ENCODE data around the gene TAGLN2.
A peak's percentile ranks its signal among the peaks of the same experiment; 100 is the strongest.

Gene TAGLN2

DNA sequence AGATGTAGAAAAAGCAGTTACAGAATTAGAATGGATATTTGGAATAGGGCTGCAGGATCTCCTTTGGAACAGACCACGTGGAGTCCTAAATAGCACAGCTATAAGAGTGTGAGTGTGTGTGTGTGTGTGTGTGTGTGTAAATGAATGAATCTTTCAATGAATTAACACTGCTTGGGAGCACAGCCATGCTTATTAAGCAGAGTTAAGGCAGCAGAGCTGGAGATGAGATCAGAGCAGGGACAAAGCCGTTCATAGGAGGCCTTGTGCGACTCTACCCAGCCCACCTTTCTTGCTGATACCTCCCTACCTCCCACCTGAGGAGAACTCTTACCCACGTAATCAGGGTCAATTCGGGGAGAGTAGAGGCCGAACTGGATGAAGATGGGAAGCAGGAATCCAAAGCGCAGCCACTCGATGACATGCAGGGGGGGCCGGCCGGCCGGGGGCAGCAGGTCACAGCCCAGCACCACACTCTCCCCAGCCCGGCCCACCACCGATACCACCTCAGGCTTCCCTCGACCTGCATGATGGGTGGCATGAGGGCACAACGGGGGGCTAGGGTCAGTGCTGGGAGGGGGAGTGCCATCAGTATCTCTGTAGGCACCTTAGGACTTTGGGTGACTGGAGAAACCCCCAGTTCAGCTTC is 17.4 kb upstream of the TAGLN2 start:
- Histone ChIP-seq H3K27me3 (replicated peaks; ENCODE audit: control insufficient read depth, insufficient read depth, low read length, poor library complexity, severe bottlenecking) (peaks cover 21% of the 10 kb centered on the region), H3K27ac (ENCODE audit: insufficient read depth, low read length, poor library complexity, severe bottlenecking) (no peak overlapping the region), H3K4me3 (ENCODE audit: insufficient read depth, low read depth, low read length, poor library complexity, severe bottlenecking) (no peak overlapping the region), H3K9me3 (ENCODE audit: control insufficient read depth, low read length) (no peaks in the 10 kb centered on the region), H3K4me1 (ENCODE audit: control insufficient read depth, insufficient read depth, low read length, poor library complexity, severe bottlenecking) (peaks cover 9% of the 10 kb centered on the region), H3K36me3 (ENCODE audit: control insufficient read depth, insufficient read depth, low read length) (no peaks in the 10 kb centered on the region)
- DNase-seq, result no peak

DNA sequence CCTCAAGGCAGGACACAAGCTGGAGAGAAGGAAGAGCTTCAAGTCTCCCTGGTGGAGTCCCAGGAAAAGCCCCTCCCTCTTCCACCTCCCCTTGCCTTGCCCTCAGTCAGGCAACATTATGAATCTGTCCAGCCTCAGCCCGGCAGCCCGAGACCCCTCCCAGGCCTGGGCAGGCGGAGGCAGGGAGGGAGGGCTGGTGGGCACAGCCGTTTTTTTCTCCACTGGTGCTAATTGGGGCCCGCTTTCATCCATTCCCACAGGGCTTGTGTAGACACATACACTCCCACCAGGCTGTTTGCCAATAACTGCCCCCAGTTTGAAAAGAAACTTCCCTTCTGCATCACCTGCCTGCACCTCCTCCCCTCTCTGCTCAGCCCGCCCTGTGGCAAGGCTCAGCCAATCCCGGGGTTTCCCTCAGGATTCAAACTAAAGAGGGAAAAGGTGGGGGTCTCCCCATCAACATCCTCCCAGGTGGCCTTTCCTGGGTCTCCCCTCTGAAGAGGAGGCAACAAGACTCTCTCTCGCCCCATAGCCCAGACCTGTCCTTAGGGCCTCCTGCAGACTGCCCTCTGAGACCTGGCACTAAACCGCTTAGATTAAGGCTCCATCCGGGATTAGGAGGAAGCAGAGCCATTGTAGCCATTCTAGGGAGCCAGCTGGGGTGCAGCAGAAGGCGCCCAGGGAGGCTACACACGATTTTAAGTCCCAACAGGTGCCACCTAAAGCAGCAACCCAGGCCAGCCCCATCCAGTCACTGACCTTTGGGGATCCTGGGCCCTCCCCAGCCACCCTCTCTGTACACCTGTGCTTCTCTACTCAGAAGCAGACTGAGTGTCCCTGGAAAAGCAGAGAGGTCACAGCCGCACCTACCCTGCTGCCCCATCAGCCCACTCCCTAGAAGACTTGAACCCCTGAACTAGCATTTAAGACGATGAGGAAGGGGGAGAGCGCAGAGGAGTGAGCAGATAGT is 16.6 kb upstream of the TAGLN2 start:
- Histone ChIP-seq H3K4me1 (ENCODE audit: control insufficient read depth, insufficient read depth, low read length, poor library complexity, severe bottlenecking) (peaks cover 9% of the 10 kb centered on the region), H3K27me3 (replicated peaks; ENCODE audit: control insufficient read depth, insufficient read depth, low read length, poor library complexity, severe bottlenecking) (peaks cover 21% of the 10 kb centered on the region), H3K36me3 (ENCODE audit: control insufficient read depth, insufficient read depth, low read length) (no peaks in the 10 kb centered on the region), H3K9me3 (ENCODE audit: control insufficient read depth, low read length) (no peaks in the 10 kb centered on the region), H3K4me3 (ENCODE audit: insufficient read depth, low read depth, low read length, poor library complexity, severe bottlenecking) (no peak overlapping the region), H3K27ac (ENCODE audit: insufficient read depth, low read length, poor library complexity, severe bottlenecking) (no peak overlapping the region)
- no peak for DNase-seq

DNA sequence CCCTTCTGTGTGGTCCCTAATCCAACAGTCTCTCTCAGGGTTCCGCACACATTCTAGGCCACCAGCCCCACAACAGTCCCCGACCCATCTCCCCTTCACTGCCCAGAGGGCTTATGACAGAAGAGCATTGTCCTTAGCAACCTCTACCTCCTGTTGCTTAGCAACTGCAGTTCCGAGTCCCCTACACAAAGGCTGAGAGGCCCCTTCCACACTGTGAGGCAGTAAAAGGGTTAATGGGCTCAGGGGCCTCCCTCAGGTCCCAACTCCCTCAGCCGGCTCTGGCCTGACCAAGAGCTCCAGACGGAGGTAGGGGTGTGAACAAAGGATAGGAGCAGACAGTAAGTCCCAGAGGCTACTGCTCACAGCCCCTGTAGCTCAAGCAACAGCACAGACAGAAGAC is 15.8 kb upstream of the TAGLN2 start:
- H3K36me3 ChIP-seq (ENCODE audit: control insufficient read depth, insufficient read depth, low read length), result no peaks in the 10 kb centered on the region
- peaks cover 14% of the 10 kb centered on the region for H3K4me1 ChIP-seq (ENCODE audit: control insufficient read depth, insufficient read depth, low read length, poor library complexity, severe bottlenecking)
- no peak overlapping the region for H3K4me3 ChIP-seq (ENCODE audit: insufficient read depth, low read depth, low read length, poor library complexity, severe bottlenecking)
- no peak for DNase-seq
- H3K9me3 ChIP-seq (ENCODE audit: control insufficient read depth, low read length), result no peaks in the 10 kb centered on the region
- no peak overlapping the region for H3K27ac ChIP-seq (ENCODE audit: insufficient read depth, low read length, poor library complexity, severe bottlenecking)
- peaks cover 21% of the 10 kb centered on the region for H3K27me3 ChIP-seq (replicated peaks; ENCODE audit: control insufficient read depth, insufficient read depth, low read length, poor library complexity, severe bottlenecking)

DNA sequence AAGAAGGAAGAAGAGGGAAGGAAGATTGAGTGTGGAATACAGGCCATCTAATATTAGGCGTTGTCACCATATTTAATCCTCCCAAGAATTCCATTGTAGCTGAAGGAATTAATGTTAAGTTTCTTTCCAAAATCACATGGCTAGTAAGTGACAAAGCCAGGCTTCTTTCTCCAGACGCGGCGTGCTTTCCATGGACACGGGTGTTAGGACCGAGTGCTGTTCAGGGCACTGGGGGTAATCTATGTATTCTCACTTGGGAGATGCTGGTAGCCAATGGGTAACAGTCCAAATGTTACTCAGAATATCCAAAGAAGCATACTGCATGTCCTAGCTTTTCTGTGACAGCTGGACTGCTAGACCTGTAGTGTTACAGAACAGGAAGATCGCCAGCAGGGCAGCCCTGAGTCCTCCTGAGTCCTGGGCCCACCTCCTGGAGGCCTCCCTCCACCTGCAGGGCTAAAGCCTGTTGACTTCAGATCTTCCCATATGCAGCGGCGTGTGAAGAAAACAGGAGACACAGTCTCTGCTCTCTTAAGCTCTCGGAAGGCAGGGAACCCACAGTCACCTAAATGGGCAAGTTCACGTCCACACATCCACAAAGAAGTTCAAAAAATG is 14.8 kb upstream of the TAGLN2 start:
- Histone ChIP-seq H3K9me3 (ENCODE audit: control insufficient read depth, low read length) (no peaks in the 10 kb centered on the region), H3K4me3 (ENCODE audit: insufficient read depth, low read depth, low read length, poor library complexity, severe bottlenecking) (no peak overlapping the region), H3K27ac (ENCODE audit: insufficient read depth, low read length, poor library complexity, severe bottlenecking) (no peak overlapping the region), H3K36me3 (ENCODE audit: control insufficient read depth, insufficient read depth, low read length) (no peaks in the 10 kb centered on the region), H3K27me3 (replicated peaks; ENCODE audit: control insufficient read depth, insufficient read depth, low read length, poor library complexity, severe bottlenecking) (peaks cover 14% of the 10 kb centered on the region), H3K4me1 (ENCODE audit: control insufficient read depth, insufficient read depth, low read length, poor library complexity, severe bottlenecking) (peaks cover 11% of the 10 kb centered on the region)
- DNase-seq, result no peak

DNA sequence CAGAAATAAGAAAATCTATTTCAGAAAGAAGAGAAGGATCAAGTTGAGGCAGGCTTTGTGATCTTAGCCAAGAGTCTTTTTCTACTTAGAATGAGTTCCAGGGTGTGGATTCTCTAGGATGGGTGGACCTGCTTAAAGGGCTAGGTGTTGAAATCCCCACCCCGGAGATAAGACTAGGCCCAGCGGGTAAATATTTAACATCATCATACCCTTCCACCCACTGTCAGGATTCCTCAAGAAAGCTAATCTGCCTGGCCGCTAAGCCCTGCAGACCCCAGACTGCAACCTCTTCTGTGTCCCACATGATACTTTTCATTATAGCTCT is 14.3 kb upstream of the TAGLN2 start:
- no peak overlapping the region for H3K27ac ChIP-seq (ENCODE audit: insufficient read depth, low read length, poor library complexity, severe bottlenecking)
- H3K4me3 ChIP-seq (ENCODE audit: insufficient read depth, low read depth, low read length, poor library complexity, severe bottlenecking), result no peak overlapping the region
- DNase-seq, result no peak

DNA sequence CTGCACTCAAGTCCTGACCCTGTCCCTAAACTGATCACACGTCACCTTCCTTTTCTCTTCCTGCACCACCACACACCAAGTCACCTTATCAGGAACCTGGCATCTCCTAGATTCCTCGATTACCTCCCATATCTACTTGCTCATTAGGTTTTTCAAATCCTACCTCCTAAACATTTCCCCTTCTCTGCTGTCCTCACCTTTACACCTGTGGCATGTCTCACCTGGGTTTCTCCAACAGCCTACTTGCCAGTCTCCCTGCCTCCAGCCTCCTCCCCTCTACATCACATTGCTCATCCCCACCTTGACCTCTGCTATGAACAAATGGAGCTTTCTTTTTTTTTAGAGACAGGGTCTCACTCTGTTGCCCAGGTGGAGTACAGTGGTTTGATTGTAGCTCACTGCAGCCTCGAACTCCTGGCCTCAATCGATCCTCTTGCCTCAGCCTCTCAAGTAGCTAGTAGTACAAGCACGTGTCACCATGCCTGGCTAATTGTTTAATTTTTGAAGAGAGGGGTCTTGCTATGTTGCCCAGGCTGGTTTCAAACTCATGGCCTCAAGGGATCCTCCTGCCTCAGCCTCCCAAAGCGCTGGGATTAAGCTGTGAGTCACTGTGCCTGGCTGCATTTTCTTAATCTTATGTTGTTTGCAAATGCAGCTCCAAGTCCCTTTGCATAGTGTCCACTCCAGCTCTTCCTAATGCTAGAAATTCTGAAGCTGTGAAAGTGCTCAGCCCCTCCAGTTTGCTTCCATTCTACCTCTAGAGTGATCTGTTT is 13.8 kb upstream of the TAGLN2 start:
- Histone ChIP-seq H3K27me3 (replicated peaks; ENCODE audit: control insufficient read depth, insufficient read depth, low read length, poor library complexity, severe bottlenecking) (peaks cover 4% of the 10 kb centered on the region), H3K36me3 (ENCODE audit: control insufficient read depth, insufficient read depth, low read length) (no peaks in the 10 kb centered on the region), H3K4me1 (ENCODE audit: control insufficient read depth, insufficient read depth, low read length, poor library complexity, severe bottlenecking) (peaks cover 6% of the 10 kb centered on the region), H3K9me3 (ENCODE audit: control insufficient read depth, low read length) (no peaks in the 10 kb centered on the region), H3K27ac (ENCODE audit: insufficient read depth, low read length, poor library complexity, severe bottlenecking) (no peak overlapping the region), H3K4me3 (ENCODE audit: insufficient read depth, low read depth, low read length, poor library complexity, severe bottlenecking) (no peak overlapping the region)
- no peak for DNase-seq

More for the DNA sequence above, 14.3 kb upstream of the TAGLN2 start:
- H3K36me3 ChIP-seq (ENCODE audit: control insufficient read depth, insufficient read depth, low read length), result no peaks in the 10 kb centered on the region
- H3K27me3 ChIP-seq (replicated peaks; ENCODE audit: control insufficient read depth, insufficient read depth, low read length, poor library complexity, severe bottlenecking), result peaks cover 10% of the 10 kb centered on the region
- H3K9me3 ChIP-seq (ENCODE audit: control insufficient read depth, low read length), result no peaks in the 10 kb centered on the region
- peaks cover 6% of the 10 kb centered on the region for H3K4me1 ChIP-seq (ENCODE audit: control insufficient read depth, insufficient read depth, low read length, poor library complexity, severe bottlenecking)

DNA sequence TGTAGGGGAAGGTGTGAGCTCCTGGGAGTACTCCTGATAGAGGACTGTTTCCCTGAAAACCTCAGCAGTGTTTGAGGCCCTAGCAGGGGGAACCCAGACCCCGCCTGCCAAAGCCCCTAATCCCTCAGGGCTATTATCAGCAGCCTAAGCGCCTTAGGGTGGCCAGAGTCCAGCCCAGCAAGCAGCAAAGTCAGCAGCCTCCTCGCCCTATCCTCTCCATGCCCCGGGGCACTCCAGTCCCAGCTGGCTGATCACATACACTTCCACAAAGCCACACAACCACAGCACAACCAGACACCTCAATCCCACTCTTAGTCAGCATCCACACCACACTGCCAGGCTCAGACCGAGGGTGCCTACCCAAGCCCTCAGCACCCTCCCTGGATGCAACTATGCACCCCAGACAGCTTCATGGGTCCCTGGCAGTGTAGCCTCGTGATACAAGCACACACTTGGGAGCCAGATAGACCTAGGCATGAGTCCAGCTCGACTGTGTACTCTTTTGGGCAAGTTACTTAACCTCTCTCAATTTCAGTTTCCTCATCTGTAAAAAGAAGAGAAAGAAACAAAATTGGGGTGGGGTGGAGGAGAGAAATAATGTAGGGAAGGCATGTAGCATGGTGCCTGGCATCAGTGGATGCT is 13.0 kb upstream of the TAGLN2 start:
- DNase-seq, result no peak
- peaks cover 6% of the 10 kb centered on the region for H3K4me1 ChIP-seq (ENCODE audit: control insufficient read depth, insufficient read depth, low read length, poor library complexity, severe bottlenecking)
- no peaks in the 10 kb centered on the region for H3K27me3 ChIP-seq (replicated peaks; ENCODE audit: control insufficient read depth, insufficient read depth, low read length, poor library complexity, severe bottlenecking)
- H3K27ac ChIP-seq (ENCODE audit: insufficient read depth, low read length, poor library complexity, severe bottlenecking), result no peak overlapping the region
- no peak overlapping the region for H3K4me3 ChIP-seq (ENCODE audit: insufficient read depth, low read depth, low read length, poor library complexity, severe bottlenecking)
- no peaks in the 10 kb centered on the region for H3K9me3 ChIP-seq (ENCODE audit: control insufficient read depth, low read length)
- no peaks in the 10 kb centered on the region for H3K36me3 ChIP-seq (ENCODE audit: control insufficient read depth, insufficient read depth, low read length)

DNA sequence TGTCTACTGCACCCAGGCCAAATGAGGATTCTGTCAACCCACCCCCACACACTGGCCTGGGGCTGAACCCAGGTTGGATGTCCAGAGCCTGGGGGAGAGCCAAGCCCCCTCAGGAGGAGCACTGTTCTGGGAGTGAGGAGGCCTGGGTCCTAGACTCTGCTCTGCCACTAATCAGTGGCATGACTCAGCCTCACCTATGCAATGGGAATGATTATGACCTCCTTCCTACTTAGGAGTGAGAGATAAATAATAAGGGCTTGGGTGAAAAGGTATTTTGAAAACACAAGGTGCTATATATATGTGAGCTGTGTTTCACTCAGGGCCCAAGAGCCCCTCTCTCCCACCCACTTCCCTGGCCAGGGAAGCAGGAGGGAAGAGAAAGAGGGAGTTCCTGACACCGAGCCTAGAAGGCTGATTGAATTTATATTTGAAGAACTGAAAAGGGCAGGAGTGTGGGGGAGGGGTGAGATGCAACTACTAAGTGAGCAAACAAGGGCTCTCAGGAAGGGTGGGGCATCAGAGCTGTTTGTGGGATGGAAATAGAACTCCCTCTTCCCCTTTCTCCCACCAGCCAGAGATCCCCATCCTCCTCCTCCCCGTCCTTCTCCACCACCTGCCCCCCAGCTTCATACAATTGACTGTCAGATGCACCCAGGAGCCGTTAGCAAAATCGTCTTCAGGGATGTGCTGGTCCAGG is 11.9 kb upstream of the TAGLN2 start:
- Histone ChIP-seq H3K4me3 (ENCODE audit: insufficient read depth, low read depth, low read length, poor library complexity, severe bottlenecking) (no peak overlapping the region), H3K4me1 (ENCODE audit: control insufficient read depth, insufficient read depth, low read length, poor library complexity, severe bottlenecking) (peaks cover 6% of the 10 kb centered on the region), H3K9me3 (ENCODE audit: control insufficient read depth, low read length) (no peaks in the 10 kb centered on the region), H3K27ac (ENCODE audit: insufficient read depth, low read length, poor library complexity, severe bottlenecking) (no peak overlapping the region), H3K27me3 (replicated peaks; ENCODE audit: control insufficient read depth, insufficient read depth, low read length, poor library complexity, severe bottlenecking) (no peaks in the 10 kb centered on the region), H3K36me3 (ENCODE audit: control insufficient read depth, insufficient read depth, low read length) (no peaks in the 10 kb centered on the region)
- DNase-seq, result no peak

DNA sequence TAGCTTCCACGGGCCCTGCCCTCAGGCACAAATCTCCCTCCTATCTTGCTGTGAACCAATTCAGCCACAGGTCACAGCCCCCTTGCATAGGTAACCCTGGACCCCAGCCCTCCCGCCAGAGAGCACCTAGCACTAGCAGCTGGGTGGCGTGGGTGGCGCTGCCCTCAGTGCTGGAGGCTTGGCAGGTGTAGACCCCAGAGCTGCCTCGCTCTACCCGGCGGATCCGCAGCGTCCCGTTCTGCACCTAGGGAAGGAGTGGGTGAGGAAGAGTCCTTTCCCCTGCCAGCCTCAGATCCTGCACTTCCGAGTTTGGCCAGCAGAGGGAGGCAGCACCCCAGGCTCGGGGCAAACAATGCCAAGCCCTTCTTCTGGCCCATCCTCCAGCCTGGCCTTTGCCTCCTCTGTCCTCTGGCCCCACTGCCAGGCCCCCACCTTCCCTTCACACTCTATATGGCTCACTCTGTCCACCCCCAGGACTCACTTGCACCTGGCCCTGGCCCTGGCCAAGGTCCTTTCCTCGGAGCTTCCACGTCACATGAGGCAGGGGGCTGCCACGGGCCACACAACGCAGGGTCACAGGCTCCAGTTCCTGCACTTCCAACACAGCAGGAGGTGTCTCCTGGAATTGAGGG is 11.1 kb upstream of the TAGLN2 start:
- H3K9me3 ChIP-seq (ENCODE audit: control insufficient read depth, low read length), result no peaks in the 10 kb centered on the region
- H3K36me3 ChIP-seq (ENCODE audit: control insufficient read depth, insufficient read depth, low read length), result no peaks in the 10 kb centered on the region
- H3K27me3 ChIP-seq (replicated peaks; ENCODE audit: control insufficient read depth, insufficient read depth, low read length, poor library complexity, severe bottlenecking), result no peaks in the 10 kb centered on the region
- peak; percentile 66 to 72 (median 67) for DNase-seq
- H3K4me1 ChIP-seq (ENCODE audit: control insufficient read depth, insufficient read depth, low read length, poor library complexity, severe bottlenecking), result peaks cover 6% of the 10 kb centered on the region
- no peak overlapping the region for H3K4me3 ChIP-seq (ENCODE audit: insufficient read depth, low read depth, low read length, poor library complexity, severe bottlenecking)
- no peak overlapping the region for H3K27ac ChIP-seq (ENCODE audit: insufficient read depth, low read length, poor library complexity, severe bottlenecking)

Data from effector memory CD4-positive, alpha-beta T cell (primary cell).